Measurements from ENCODE around the gene ATP5PB. TPM values are rescaled to one million over a fixed set of nuclear protein-coding genes. Genes with fewer than 3 reads are reported as not detected.

The ATP5PB gene, protein sequence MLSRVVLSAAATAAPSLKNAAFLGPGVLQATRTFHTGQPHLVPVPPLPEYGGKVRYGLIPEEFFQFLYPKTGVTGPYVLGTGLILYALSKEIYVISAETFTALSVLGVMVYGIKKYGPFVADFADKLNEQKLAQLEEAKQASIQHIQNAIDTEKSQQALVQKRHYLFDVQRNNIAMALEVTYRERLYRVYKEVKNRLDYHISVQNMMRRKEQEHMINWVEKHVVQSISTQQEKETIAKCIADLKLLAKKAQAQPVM
- 100 to 1,000 TPM; 371 to 373 TPM for total RNA-seq

DNA sequence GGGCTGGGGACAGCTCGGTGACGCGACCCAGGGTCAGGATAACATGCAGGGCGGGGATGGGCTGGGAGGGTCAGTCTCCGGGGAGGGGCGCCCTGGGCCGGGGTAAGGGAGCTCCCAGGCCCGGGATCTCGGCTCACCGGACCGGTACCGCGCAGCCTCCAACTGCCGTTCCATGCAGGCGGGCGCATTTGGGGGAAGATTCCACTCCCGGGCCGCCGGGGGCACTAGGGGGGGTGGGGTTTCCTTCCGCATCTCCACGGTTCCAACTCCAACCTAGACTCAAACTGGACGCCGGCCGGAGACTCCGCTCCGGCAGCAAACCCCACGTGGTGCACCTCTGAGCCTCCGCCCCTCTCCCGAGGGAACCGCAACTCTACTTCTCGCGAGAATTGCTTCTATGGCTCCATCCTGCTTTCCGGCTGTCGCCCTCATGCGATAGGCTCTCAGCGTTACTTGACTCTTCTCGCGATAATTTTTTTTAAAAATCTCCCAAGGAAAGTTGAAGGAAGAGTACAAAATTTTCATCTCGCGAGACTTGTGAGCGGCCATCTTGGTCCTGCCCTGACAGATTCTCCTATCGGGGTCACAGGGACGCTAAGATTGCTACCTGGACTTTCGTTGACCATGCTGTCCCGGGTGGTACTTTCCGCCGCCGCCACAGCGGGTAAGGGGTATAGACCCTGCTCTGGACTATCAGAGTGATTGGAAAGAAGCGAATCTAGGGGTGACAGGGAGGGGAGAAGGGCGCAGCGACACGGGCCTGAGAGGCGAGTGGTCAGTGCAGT, at the start of gene ATP5PB, which contains the start of gene WDR77:
ATP5PB (plus strand) TSS at position 547 of the 785 bp plus-strand sequence; CDS start at position 625, 78 bp downstream.
WDR77 (minus strand) TSS at position 339 of the 785 bp plus-strand sequence; CDS start at position 252, 87 bp downstream.
- ChIA-PET POLR2A (interaction anchor here (0.9 to 1.5 kb wide), 3 partner anchors 14 to 306 kb away, joined by 3 to 4 read pairs (median 3); no protein-coding TSS in a partner anchor), CTCF (interaction anchor here (1.0 kb wide), 1 partner anchor 15 kb away, joined by 3 read pairs; no protein-coding TSS in a partner anchor)

DNA sequence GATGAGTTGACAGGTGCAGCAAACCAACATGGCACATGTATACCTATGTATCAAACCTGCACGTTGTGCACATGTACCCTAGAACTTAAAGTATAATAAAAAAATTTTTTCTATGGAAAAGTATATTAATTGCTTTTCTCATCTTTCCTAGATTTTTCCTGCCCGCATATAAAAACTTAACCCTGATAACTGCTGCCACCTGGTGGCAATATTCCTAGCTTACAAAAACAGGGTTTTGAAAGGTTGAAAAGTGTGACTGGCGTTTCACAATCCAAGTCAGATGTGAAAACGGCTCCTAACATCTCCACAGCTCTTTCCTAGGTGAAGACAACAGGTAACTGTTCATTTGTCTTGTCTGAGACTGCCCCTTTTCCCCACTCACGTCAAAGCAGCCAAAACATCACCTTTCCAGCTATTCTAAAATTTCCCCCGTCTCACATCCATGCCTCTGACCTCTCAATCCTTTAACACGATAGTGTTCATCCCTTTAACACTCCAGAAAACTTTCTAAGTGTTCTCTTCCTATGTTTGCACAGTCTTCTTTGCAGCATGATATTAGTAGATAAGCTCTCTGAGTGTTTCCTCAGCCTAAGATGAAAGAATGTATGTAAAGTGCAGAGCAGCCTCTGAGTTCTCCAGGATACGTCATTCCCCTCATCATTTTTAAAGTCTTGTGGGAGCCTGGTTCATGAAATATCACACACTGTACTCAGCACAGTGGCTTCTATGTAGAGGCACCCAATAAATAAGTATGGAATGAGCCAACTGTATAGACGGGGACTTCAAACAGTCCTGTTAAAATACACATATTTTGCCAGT, 49.3 kb upstream of the ATP5PB start:
- POLR2A ChIA-PET, result no interaction called here
- CTCF ChIA-PET, result interaction anchor here (0.7 to 3.8 kb wide), 8 partner anchors 26 to 370 kb away, joined by 3 to 22 read pairs (median 3); no protein-coding TSS in a partner anchor

DNA sequence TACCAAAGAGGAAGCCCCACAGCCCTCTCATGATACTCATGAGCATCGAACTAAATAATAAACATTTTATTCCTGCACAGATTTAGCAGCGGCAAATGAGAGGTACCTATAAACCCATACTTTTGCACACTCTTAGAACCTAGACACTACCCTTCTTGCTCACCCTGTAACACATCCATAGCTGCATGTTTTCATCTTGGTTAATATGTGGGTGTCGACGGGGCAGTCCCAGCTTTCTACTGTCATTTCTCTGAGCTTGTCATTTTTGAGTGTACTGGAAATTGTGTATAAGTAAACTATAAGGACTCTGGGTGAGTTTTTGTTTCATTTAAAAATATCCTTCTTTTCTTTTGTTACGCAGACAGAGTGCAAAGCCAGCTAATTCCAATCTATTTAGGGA, 47.2 kb upstream of the ATP5PB start:
- ChIA-PET CTCF (interaction anchor here (3.8 kb wide), 1 partner anchor 179 kb away, joined by 22 read pairs; no protein-coding TSS in a partner anchor), POLR2A (no interaction called here)

DNA sequence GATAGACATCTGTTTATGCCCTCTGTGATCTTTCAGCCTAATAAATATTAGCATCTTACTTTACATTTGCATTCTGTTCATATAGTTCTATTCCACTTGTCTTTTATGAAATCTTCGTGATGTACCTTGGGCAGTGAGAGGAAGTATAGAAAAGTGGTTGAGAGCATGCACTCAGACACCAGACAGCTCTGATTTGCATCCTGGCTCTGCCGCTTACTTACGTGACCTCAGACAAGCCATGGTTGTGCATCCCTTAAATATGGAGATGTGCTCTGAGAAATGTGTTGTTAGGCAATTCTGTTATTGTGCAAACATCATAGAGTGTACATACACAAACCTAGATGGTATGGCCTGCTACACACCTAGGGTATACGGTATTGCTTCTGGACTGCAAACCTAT, 44.7 kb upstream of the ATP5PB start:
- POLR2A ChIA-PET, result no interaction called here
- CTCF ChIA-PET, result interaction anchor here (1.1 kb wide), 1 partner anchor 36 kb away, joined by 3 read pairs; no protein-coding TSS in a partner anchor

DNA sequence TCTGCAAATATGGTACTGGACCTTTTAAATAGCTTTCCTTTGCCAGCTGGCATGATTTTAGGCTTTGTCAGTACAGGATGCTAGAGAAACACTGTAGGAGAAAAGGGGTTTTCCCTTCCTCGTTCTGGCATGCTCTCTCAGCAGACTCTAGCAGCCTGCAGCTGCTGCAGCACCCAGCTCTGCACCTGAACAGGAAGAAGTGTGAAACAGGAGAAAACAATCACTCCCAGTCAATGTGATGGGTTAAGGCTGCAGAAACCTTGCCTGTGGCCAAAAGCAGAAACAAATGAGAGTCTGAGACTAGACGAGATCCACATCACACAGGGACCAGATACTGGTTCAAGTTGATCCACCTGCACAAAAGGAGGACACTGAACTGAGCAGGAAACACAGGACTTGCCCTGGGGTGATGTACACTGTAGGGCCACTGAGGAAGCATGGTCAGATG, 42.9 kb upstream of the ATP5PB start:
- ChIA-PET POLR2A (no interaction called here), CTCF (no interaction called here)

DNA sequence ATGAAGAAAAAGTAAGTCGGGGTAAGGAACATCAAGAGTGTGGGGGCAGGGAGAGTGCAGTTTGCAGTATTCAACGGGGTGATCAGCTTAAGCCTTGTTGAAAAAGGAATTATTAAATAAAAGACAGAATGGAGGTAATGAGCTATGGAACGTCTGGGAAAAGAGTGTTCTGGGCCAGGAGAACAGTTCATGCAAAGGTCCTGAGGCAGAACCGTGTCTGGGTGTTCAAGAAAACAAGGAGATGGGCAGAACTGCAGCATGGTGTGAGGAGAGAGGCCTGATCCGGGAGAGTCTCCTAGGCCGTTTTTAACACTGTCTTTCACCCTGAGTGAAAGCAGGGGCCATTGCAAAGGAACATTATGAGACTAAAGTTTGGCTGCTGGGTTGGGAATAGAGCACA, 42.0 kb upstream of the ATP5PB start:
- ChIA-PET POLR2A (no interaction called here), CTCF (no interaction called here)

DNA sequence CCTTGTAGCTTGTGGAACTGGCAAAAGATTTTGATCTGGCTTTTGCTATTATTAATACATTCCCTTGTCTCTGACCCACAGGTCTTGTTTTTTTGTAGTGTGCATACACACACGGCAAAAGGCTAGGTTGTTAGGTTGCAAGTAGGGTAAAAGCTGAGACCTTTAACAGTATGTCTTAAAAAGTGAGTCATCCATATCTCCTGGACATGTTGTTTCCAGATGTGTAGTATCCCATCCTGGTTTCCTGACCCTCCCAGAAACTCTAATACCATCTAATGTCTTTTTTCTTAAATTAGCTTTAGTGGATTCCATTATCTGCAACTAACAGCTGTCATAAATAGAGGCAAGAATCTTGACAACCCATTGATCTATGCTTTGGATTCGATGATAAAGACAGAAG, 36.4 kb upstream of the ATP5PB start:
- POLR2A ChIA-PET, result no interaction called here
- CTCF ChIA-PET, result no interaction called here

DNA sequence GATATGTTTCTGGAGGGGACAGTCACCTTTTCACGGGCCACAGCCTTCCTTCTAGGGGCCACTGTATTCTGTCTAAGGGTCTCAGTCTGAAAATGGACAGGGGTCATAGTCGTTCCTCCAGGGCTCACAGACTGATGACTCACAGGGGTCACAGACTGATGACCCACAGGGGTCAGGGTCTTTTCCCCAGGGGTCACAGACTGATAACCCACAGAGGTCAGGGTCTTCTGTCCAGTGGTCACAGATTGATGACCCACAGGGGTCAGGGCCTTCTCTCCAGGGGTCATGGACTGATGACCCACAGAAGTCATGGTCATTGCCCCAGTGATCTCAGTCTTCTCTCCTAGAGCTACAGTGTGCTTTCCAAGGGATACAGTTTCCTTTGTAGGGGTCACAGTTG, 34.5 kb upstream of the ATP5PB start:
- ChIA-PET CTCF (no interaction called here), POLR2A (no interaction called here)

DNA sequence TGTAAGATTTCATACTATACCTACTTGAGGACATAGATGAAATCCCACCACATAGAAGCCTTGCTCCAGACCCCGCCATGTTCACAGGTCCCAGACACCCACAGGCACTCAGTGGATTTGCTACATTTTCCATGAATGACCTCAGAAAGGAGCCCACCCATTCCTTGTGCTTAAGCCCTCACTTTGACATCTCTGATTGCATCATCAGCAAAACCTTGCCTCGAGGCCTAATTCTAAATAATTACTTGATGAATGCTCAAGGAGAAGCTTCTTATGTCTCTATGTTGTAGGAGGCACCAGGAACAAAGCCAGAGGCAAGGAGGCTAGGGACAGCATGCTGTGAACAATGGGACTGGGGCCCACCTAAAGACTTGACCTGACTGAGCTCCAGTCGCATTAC, 33.8 kb upstream of the ATP5PB start:
- ChIA-PET CTCF (no interaction called here), POLR2A (no interaction called here)

DNA sequence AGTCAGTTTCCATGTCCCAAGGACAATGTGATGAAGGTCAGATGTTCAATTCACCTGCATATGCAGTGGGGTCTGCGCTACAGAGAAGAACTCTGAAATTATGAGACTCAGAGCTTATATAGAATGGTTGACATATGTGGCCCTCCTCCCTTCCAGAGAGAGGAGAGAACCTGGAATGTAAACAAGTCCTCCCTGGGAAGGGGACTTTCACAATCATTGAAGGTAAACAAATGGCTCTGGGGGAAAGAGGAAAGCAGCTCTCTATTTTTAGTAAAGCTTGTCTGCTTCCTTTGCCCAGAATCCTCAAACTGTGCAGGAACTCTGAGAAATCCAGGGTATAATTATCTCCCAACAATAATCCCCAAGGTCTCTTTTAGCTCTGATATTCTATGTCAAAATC, 31.5 kb upstream of the ATP5PB start:
- ChIA-PET POLR2A (no interaction called here), CTCF (no interaction called here)

DNA sequence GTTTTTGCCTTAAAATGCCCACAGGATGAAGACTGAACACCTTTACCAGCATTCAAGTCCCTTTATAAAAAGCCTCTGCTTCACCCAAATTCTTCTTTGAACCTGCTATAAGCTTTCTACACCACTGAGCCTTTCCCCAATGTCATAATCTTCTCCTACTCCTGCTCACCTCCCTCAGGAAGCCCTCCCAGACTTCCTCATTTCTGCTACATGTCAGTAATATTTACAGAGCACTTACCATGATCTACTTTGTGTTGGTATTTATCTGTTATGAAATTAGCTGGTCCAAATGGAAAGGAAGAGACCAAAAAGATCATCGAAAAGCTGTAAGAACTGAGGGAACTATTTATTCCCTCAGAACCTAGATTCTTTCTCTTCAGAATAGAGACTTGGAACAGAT, 30.2 kb upstream of the ATP5PB start:
- ChIA-PET POLR2A (no interaction called here), CTCF (no interaction called here)

DNA sequence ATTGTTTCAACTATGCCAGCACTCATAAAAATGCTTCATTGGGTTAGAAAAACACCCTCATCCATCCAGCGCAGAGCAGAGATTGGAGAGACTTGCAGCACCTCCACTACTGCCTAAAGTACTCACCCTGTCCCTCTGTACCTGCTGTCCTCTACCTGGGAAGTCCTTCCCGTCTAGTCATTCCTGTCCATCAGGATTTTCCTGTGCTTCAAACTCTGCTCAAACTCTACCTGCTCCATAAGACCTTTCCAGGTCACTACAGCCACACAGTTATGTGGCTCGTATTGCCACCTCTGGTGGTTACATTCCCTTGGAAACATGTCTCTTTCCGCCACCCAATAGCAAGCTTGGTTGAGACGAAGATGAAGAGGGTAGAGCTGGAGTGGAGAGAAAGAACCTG, 28.9 kb upstream of the ATP5PB start:
- POLR2A ChIA-PET, result no interaction called here
- CTCF ChIA-PET, result no interaction called here

DNA sequence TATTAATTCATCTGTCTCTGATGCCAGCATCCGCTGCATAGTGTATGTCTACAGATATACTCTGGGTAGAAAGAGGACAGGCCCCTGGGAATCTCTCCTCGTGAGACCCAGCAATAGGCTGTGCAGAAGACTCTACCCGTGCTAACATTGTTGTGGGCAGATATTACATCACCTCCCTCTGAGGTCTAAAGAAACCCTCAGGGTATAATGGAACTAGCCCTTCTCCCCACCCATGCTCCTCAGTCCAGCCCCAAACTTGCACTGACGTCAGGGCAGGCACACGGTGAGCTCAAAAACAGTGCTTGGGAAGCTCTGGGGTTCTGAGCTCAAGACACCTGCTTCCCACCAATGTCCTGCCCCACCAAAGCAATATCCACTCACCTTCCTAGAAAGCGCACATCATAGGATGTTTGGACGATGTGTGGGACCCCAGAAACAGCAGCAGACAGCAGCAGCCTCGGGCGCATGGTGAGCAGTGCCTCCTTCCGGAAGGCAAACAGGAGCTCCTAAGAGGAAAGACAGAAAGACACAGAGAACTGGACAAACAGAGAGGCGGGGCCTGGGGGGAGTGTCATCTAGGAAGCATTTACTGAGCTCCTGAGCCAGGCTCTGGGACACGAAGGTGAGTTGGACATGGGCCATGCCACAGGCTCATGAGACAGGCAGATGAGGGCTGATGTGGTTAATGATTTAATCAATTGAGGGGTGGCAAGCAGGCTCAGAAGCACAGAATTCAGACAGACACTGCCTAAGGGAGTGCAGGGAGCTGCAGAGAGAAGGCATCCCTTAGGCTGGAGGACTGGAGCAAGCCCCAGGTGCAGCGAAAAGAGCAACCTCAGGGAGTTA, 26.5 kb upstream of the ATP5PB start:
- ChIA-PET POLR2A (no interaction called here), CTCF (no interaction called here)

DNA sequence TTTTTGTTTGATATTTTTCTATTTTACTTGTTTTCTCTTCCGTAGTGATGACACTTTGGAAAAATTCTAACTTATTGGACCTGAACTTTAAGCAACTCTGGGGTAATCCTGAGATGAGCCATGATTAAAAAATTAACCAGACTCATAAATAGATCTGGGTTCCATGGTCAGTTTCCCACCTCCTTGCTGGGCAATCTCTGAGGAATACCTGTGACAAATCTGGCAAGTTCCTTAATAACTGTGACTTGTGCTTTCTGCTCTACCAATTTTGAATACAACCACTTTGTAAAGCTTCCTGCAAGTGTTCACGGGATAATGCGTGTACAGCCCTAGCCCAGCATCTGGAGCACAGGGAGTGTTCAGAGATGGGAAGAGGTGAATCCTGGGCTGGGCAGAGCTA, 25.0 kb upstream of the ATP5PB start:
- POLR2A ChIA-PET, result no interaction called here

DNA sequence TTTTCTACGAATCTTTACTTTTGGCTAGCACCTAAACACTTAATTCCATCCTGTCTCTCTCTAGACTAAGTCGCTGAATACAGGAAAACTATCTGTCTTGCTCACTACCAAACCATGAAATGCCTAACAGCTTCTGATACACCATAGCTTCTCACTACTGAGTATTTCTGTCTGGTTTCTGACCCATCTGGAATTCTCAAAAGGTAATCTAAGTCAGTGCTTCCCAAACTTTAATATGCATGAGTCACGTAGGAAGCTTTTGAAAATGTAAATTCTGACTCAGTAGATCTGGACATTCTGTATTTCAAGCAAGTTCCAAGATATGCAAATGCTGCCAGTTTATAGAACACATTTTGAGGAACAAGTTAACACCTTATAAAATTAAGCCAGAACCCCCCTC, 12.5 kb upstream of the ATP5PB start:
- POLR2A ChIA-PET, result no interaction called here

More for the DNA sequence above, 25.0 kb upstream of the ATP5PB start:
- CTCF ChIA-PET, result no interaction called here

DNA sequence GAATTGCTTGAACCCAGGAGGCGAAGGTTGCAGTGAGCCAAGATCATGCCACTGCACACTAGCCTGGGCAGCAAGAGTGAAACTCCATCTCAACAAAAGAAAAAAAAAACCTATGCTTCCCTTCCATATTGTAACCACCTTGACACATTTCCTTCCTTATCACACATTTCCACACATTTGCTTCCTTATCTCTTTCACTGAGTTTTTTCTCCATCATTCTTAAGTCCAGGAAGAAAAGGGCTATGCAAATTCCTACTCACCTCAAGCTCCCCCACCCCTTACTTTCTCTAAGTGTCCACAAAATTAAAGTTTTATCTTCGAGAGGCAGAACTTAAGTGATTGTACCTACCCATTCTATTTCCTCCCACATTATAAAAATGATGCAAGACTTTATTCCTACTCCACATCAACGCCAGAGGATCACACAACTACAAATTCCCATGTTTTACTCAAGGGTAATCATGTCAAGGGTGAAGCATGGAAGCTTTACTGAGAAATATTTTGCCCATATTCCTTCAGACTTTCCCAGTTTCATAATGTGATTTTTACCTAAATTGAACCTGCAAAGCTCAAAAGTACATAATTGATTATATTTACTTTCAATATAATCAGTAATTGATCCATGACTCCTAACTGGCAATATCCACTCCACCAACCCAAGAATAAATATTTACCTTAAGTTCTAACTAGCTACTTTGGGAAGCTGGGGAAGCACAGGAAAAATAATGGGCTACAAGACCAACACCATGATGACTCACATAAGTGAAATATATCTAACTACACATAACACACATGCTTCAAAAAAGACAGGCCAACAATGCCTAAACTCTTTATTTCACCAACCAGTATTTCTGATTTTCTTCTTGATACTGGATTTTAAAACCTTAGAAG, 9.6 kb upstream of the ATP5PB start:
- CTCF ChIA-PET, result interaction anchor here (1.0 to 1.4 kb wide), 3 partner anchors 36 to 330 kb away, joined by 3 read pairs; no protein-coding TSS in a partner anchor
- POLR2A ChIA-PET, result no interaction called here

More for the DNA sequence above, 12.5 kb upstream of the ATP5PB start:
- CTCF ChIA-PET, result interaction anchor here (0.6 to 1.0 kb wide), 2 partner anchors 9 to 46 kb away, joined by 3 read pairs; partner anchors contain the start of gene OVGP1

DNA sequence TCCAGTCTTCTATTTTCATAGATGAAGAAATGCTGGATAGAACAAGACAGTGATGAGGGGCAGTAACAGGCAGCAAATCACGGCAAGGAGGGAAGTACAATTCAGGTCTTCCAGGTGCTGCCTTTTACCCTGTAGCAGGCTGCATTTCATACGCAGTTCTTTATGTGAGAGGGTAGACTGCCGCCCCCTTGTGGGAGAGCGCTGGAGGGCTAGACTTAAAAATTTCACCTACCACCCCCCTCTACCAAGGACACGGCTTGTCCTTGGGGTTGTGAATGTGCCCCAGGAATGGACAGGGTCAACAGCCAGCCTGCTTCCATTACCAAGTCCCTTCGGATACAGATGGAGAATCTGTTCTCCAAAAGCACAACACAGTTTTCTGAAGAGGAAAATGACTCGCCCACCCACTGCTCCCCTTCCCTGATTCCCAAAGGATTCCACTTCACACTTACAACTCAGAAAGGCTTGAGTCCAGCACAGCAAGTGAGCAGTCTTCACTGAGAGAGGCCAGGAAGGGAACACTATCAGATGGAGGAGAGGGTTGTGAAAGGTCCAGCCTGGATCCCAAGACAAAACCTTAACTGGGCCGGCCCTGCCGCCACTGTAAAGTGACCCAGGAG, 7.6 kb upstream of the ATP5PB start:
- POLR2A ChIA-PET, result interaction anchor here (0.6 kb wide), 1 partner anchor 151 kb away, joined by 7 read pairs; no protein-coding TSS in a partner anchor

More for the DNA sequence above, 7.6 kb upstream of the ATP5PB start:
- CTCF ChIA-PET, result interaction anchor here (1.4 kb wide), 1 partner anchor 35 kb away, joined by 3 read pairs; no protein-coding TSS in a partner anchor
